GM18867 (cell line): ENCODE measurements around the gene CCNB2.
"Not testable (repeated sequence)": the region's sequence is repeated elsewhere in the genome, so short reads cannot be mapped to it uniquely, and the experiment has no call there.

Source experiments
- ATAC-seq: cut with Tn5 transposase; IDR thresholded peaks from one replicate; pipeline ENCODE4 v1.9.1; 2021; ENCODE audit warnings: mild to moderate bottlenecking, moderate library complexity; ENCODE audit not compliant: unreplicated experiment

Gene CCNB2

GRCh38 chr15:59131969-59132562 is 27.1 kb downstream of the CCNB2 start:
- ATAC-seq: no peak

- ATAC-seq: no peak
Observed at GRCh38 chr15:59133929-59134427, 29.0 kb downstream of the CCNB2 start.

- ATAC-seq: no peak
Observed at GRCh38 chr15:59137566-59137965, 32.6 kb downstream of the CCNB2 start.

GRCh38 chr15:59138243-59138642 is 33.3 kb downstream of the CCNB2 start:
- peak; percentile 73 for ATAC-seq

- ATAC-seq: no peak
Observed at GRCh38 chr15:59140422-59141226, 35.7 kb downstream of the CCNB2 start.

- no peak for ATAC-seq
Observed at GRCh38 chr15:59143281-59143680, 38.3 kb downstream of the CCNB2 start.

DNA sequence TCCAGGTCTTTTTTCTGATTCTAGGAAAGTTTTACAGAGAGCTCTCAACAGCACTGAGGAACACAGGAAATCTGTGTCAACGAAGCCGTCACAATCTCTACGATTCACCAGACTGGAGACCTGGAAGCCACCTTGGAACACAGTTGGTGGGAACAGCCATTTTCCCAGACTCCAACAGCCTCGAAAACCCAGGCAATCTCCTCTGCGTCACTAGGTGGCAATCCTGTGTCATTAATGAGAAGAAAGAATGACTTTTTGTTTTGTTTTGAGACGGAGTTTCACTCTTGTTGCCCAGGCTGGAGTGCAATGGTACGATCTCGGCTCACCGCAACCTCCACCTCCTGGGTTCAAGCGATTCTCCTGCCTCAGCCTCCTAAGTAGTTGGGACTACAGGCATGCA is 39.6 kb downstream of the CCNB2 start:
- ATAC-seq: not testable (repeated sequence)

GRCh38 chr15:59147666-59148065 is 42.7 kb downstream of the CCNB2 start:
- no peak for ATAC-seq

- ATAC-seq: no peak
Observed at GRCh38 chr15:59148153-59148833, 43.3 kb downstream of the CCNB2 start.

- ATAC-seq: no peak
Observed at GRCh38 chr15:59150185-59150584, 45.2 kb downstream of the CCNB2 start.

- no peak for ATAC-seq
Observed at GRCh38 chr15:59152694-59153450, 47.9 kb downstream of the CCNB2 start.

DNA sequence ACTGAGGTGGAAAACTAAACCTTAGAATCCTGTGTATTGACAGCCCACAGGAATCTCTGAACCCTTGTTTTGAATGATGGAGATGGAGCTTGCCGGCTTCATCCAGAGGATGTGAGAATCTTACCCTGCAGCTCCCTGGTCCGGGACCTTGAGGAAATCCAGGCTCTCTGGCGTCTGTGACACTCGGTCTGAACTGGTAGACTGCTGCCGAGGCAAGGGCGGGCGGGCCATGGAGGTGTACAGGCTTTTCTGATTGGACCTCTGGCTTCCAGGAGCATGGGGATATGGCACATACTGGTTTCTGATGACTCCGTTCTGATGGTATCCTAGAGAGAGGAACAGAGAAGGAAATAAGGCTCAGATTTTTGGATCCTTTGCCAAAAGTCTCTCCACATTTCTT is 48.5 kb downstream of the CCNB2 start:
- no peak for ATAC-seq

DNA sequence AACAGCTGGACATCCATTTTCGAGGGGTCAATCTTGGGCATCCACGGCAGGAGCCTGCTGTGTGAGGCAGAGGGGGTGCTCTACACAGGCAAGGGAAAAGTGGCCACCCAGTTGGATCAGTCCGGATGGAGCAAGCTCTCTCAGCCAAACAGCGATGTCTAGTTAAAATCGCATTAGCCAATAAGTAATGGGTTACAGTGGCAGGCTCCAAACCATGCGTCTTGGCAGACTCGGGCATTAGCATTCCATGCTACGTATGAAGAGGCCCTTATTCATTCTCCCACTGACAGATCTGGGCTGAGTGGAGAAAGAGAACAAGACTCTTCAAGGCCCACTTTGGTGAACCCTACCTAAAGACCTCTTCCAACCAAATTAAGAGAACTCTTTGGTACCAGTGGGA is 49.3 kb downstream of the CCNB2 start:
- ATAC-seq: no peak

- no peak for ATAC-seq
Observed at GRCh38 chr15:59155431-59155830, 50.5 kb downstream of the CCNB2 start.

- ATAC-seq: no peak
Observed at GRCh38 chr15:59157396-59157795, 52.5 kb downstream of the CCNB2 start.

- no peak for ATAC-seq
Observed at GRCh38 chr15:59157840-59158700, 53.1 kb downstream of the CCNB2 start.

GRCh38 chr15:59158701-59159034 is 53.7 kb downstream of the CCNB2 start:
- ATAC-seq: no peak

DNA sequence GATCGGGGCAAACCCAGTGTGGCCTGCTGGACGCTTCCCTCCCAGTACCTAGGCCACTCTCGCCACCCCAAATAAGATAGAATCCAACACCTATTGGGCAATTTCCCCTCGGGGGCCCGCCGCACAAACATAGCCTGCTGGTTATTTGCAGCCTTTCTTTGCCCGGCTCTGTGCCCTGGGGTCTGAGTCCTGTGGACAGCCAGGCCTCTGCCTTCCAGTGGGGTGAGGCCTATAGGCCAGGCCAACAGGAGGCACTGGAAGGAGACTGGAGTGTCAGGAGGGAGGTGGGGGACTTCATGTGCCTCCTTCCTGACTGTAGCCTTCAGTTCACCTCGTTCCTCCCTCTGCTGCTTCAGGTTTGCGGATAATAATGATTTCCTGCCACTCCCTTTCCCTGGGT is 54.3 kb downstream of the CCNB2 start:
- no peak for ATAC-seq

DNA sequence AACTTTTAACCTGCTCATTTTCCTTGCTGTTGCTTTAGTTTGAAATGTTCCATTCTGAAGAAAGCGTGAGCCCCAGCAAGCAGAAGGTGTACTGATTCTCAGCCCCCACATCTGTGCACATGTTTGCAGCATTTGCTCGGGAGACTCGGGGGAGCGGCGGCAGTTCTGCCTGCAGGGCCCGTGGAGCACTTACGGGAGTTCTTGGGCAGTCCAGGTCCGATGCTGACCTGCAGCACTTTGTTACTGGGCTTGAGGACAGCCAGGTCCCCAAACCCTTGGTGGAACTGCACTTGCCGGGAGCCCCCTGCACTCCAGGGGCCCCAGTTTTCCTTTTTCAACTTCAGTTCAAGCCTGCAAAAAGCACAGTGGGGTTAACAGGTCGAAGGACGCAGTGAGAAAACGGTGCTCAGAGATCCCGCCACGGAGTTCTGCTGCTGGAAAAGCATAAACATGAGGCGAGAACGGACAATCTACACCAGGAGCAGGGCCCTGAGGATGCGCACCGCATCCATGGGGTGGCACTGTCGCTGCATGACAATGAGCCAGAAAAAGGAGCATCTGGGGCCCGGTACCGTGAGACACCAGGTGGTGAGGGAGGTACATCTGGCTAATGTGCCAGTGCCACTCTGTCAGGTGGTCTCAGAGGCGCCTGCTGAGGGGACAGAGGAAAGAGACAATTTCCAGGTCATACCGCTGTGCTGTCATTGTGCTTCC is 56.1 kb downstream of the CCNB2 start:
- ATAC-seq: no peak

- not testable (repeated sequence) for ATAC-seq
Observed at GRCh38 chr15:59162080-59162479, 57.1 kb downstream of the CCNB2 start.
